Epithelial cell of esophagus (primary cell): ENCODE measurements around the gene TM9SF1.

Experiments used
- DNase-seq: peaks from one replicate; pipeline ENCODE4 v3.0.0; 2010; ENCODE audit warnings: low read depth
- H3K4me3 ChIP-seq: 2 replicates; pipeline ENCODE4 v1.5.1; 2011; ENCODE audit warnings: mild to moderate bottlenecking, low read length, control low read depth
- CTCF ChIP-seq: IDR thresholded peaks from 2 replicates; pipeline ENCODE4 v1.5.1; 2011; ENCODE audit warnings: low read depth, mild to moderate bottlenecking, low read length, control low read depth, inconsistent platforms; ENCODE audit not compliant: insufficient read depth; ENCODE audit errors: missing control alignments

TM9SF1 gene

GRCh38 chr14:24155100-24155499 is 40.1 kb downstream of the TM9SF1 start:
- no peak for DNase-seq
- no peak overlapping the region for H3K4me3 ChIP-seq
- TF ChIP-seq CTCF, result no peak

DNA sequence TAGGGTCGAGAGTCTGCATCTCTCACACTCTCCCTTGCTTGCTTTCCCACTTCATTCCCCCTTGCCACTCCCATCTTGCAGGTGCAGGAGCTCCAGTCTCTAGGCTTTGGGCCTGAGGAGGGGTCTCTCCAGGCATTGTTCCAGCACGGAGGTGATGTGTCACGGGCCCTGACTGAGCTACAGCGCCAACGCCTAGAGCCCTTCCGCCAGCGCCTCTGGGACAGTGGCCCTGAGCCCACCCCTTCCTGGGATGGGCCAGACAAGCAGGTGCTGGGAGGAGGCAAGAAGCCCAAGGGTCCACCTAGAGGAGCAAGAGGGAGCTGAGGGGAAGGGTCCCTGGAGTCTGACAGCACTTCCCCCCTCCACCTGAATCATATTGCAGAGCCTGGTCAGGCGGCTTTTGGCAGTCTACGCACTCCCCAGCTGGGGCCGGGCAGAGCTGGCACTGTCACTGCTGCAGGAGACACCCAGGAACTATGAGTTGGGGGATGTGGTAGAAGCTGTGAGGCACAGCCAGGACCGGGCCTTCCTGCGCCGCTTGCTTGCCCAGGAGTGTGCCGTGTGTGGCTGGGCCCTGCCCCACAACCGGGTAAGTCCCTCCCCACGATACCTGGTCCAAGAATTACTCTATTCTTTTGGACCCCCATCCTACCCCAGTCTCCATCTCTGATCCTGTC is 43.7 kb downstream of the TM9SF1 start:
- TF ChIP-seq CTCF, result no peak

GRCh38 chr14:24150993-24151392 is 44.2 kb downstream of the TM9SF1 start:
- no peak overlapping the region for H3K4me3 ChIP-seq
- no peak for TF ChIP-seq CTCF
- no peak for DNase-seq

More for the DNA sequence above, 43.7 kb downstream of the TM9SF1 start:
- no peak for DNase-seq
- H3K4me3 ChIP-seq, result no peak overlapping the region

- no peak for TF ChIP-seq CTCF
- no peak overlapping the region for H3K4me3 ChIP-seq
- no peak for DNase-seq
Measured at GRCh38 chr14:24150567-24150966, 44.7 kb downstream of the TM9SF1 start.

DNA sequence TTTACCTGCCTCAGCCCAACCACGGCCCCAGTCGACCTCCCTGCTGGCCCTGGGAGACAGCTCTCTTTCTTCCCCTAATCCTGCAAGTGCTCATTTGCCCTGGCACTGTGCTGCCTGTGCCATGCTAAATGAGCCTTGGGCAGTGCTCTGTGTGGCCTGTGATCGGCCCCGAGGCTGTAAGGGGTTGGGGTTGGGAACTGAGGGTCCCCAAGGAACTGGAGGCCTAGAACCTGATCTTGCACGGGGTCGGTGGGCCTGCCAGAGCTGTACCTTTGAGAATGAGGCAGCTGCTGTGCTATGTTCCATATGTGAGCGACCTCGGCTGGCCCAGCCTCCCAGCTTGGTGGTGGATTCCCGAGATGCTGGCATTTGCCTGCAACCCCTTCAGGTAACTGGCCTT is 45.2 kb downstream of the TM9SF1 start:
- no peak overlapping the region for H3K4me3 ChIP-seq
- no peak for DNase-seq
- TF ChIP-seq CTCF, result no peak

- no peak for TF ChIP-seq CTCF
- H3K4me3 ChIP-seq, result no peak overlapping the region
- DNase-seq, result no peak
Measured at GRCh38 chr14:24149302-24149969, 45.8 kb downstream of the TM9SF1 start.
